T47D (cell line): Measurements from ENCODE around the gene USP46.

Experiments
- DNase-seq, 2 experiments: peaks; one replicate each; pipeline versions ENCODE4 v3.0.0 to v3.0.0-alpha.2; 2011 to 2012; ENCODE audit warnings: low read depth in 1 of 2, low spot score in 1 of 2
- JUND ChIP-seq: IDR thresholded peaks from 2 replicates; pipeline ENCODE4 v1.6.1; 2012; ENCODE audit warnings: low read depth
- in situ Hi-C: cut with HindIII; loops from 2 replicates; pipeline ENCODE4 v1.10.0; 2016; ENCODE audit warnings: low sequenced_read_pairs, low pct_unique_long_range_greater_than_20kb

The USP46 gene

GRCh38 chr4:52604215-52604614, 54.9 kb downstream of the USP46 start:
- in situ Hi-C loops: no loop called here
- no peak for TF ChIP-seq JUND
- peak; percentile 4 to 15 for DNase-seq

- DNase-seq: no peak
- in situ Hi-C loops: no loop called here
- TF ChIP-seq JUND: no peak
Observed at GRCh38 chr4:52600275-52600674, 58.8 kb downstream of the USP46 start.

GRCh38 chr4:52595001-52595400, 64.1 kb downstream of the USP46 start:
- in situ Hi-C loops: no loop called here
- DNase-seq: no peak
- no peak for TF ChIP-seq JUND

- DNase-seq: no peak
- in situ Hi-C loops: no loop called here
- TF ChIP-seq JUND: no peak
Observed at GRCh38 chr4:52592287-52592686, 66.8 kb downstream of the USP46 start.

- no peak for TF ChIP-seq JUND
- in situ Hi-C loops: no loop called here
- no peak for DNase-seq
Observed at GRCh38 chr4:52588771-52589591, 70.1 kb downstream of the USP46 start.

- in situ Hi-C loops: no loop called here
- TF ChIP-seq JUND: no peak
- DNase-seq: peak in 1 of 2 experiments; percentile 31
Observed at GRCh38 chr4:52588097-52588496, 71.0 kb downstream of the USP46 start.

GRCh38 chr4:52586069-52586468, 73.0 kb downstream of the USP46 start:
- no peak for TF ChIP-seq JUND
- DNase-seq: no peak
- in situ Hi-C loops: no loop called here

GRCh38 chr4:52585379-52585778, 73.7 kb downstream of the USP46 start:
- DNase-seq: peak in 1 of 2 experiments; percentile 24
- in situ Hi-C loops: no loop called here
- TF ChIP-seq JUND: no peak

- no peak for TF ChIP-seq JUND
- in situ Hi-C loops: no loop called here
- no peak for DNase-seq
Observed at GRCh38 chr4:52579602-52580272, 79.4 kb downstream of the USP46 start.

GRCh38 chr4:52578951-52579350, 80.2 kb downstream of the USP46 start:
- TF ChIP-seq JUND: no peak
- in situ Hi-C loops: no loop called here
- no peak for DNase-seq

- no peak for DNase-seq
- TF ChIP-seq JUND: no peak
- in situ Hi-C loops: no loop called here
Observed at GRCh38 chr4:52577624-52577962, 81.5 kb downstream of the USP46 start.

GRCh38 chr4:52576961-52577623, 82.0 kb downstream of the USP46 start:
- no peak for DNase-seq
- TF ChIP-seq JUND: no peak
- in situ Hi-C loops: no loop called here

GRCh38 chr4:52576326-52576725, 82.8 kb downstream of the USP46 start:
- TF ChIP-seq JUND: no peak
- DNase-seq: no peak
- in situ Hi-C loops: no loop called here
